Measurements from ENCODE around the gene KLHL18. TPM values are rescaled to one million over a fixed set of nuclear protein-coding genes. Genes with fewer than 3 reads are reported as not detected.
A peak's percentile ranks its signal among the peaks of the same experiment; 100 is the strongest.
"Not testable (repeated sequence)": the region's sequence is repeated elsewhere in the genome, so short reads cannot be mapped to it uniquely, and the experiment has no call there.

Gene KLHL18
- total RNA-seq, 6 experiments from 2014 or later: 4.3 to 11.4 (median 8.1) TPM

DNA sequence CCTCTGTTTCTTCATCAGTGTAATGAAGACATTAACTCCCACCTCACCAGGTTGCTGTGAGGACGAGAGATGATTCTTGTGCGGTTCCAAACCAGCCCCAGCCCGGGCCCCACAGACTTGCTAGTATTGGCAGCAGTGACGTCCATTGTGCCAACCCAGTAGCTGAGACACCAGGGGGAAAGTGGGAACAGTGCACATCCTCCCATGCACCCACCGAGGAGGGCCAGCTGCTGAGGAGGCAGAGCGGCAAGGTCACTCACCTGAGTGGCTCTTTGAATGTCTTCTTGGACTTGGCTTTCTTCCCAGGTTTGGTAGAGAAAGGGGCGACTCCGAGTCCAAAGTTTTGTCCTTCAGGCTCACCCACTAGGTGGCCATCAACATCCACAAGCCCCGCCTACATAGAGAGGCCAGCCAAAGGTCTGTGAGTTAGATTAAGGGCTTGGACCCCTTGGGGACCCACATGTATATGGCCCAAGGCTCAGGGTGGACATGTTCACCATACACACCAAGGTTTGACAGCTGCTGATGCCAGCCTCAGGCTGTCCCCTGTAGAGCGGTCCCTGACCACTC, 38.1 kb upstream of the KLHL18 start:
- no peaks in the 10 kb centered on the region for H3K36me3 ChIP-seq
- H3K27ac ChIP-seq: no peak overlapping the region
- no peak for DNase-seq

DNA sequence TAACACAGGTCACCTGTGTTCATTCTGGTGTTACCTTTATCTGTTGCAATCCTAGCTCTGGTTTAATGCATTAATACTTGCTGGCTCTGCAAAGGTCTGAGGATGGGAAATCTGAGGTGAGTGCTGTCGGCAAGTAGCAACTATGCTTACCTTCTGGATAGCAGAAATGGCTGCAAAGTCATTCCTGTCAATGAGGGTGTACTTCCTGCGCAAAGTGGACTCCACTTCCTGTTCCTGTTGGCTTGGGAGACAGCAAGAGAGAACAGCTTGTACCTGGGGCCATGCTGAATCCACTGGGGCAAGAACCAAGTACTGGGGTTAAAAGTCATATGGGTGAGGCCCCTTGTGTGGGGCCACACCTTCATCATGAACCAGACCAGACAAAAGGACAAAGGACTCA, 37.5 kb upstream of the KLHL18 start:
- TF ChIP-seq, protein P1, sequence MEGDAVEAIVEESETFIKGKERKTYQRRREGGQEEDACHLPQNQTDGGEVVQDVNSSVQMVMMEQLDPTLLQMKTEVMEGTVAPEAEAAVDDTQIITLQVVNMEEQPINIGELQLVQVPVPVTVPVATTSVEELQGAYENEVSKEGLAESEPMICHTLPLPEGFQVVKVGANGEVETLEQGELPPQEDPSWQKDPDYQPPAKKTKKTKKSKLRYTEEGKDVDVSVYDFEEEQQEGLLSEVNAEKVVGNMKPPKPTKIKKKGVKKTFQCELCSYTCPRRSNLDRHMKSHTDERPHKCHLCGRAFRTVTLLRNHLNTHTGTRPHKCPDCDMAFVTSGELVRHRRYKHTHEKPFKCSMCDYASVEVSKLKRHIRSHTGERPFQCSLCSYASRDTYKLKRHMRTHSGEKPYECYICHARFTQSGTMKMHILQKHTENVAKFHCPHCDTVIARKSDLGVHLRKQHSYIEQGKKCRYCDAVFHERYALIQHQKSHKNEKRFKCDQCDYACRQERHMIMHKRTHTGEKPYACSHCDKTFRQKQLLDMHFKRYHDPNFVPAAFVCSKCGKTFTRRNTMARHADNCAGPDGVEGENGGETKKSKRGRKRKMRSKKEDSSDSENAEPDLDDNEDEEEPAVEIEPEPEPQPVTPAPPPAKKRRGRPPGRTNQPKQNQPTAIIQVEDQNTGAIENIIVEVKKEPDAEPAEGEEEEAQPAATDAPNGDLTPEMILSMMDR (IDR thresholded peaks at IDR 0.05): no peak
- TF ChIP-seq POLR2A (IDR thresholded peaks at IDR 0.05): no peak

More for the DNA sequence above, 38.1 kb upstream of the KLHL18 start:
- intact Hi-C loops (cut with DNase I): no loop called here
- H3K9me3 ChIP-seq: no peaks in the 10 kb centered on the region
- H3K27me3 ChIP-seq: no peaks in the 10 kb centered on the region
- WGBS (ENCODE audit: insufficient coverage, low coverage, low lambda C conversion rate, missing lambda C conversion rate): 100% methylated on average over 2 of the region's 10 CpGs
- H3K4me1 ChIP-seq: no peaks in the 10 kb centered on the region
- H3K4me3 ChIP-seq: no peak overlapping the region
- ATAC-seq: no peak
- TF ChIP-seq, protein P1 (IDR thresholded peaks at IDR 0.05): no peak
- TF ChIP-seq POLR2A (IDR thresholded peaks at IDR 0.05): no peak

DNA sequence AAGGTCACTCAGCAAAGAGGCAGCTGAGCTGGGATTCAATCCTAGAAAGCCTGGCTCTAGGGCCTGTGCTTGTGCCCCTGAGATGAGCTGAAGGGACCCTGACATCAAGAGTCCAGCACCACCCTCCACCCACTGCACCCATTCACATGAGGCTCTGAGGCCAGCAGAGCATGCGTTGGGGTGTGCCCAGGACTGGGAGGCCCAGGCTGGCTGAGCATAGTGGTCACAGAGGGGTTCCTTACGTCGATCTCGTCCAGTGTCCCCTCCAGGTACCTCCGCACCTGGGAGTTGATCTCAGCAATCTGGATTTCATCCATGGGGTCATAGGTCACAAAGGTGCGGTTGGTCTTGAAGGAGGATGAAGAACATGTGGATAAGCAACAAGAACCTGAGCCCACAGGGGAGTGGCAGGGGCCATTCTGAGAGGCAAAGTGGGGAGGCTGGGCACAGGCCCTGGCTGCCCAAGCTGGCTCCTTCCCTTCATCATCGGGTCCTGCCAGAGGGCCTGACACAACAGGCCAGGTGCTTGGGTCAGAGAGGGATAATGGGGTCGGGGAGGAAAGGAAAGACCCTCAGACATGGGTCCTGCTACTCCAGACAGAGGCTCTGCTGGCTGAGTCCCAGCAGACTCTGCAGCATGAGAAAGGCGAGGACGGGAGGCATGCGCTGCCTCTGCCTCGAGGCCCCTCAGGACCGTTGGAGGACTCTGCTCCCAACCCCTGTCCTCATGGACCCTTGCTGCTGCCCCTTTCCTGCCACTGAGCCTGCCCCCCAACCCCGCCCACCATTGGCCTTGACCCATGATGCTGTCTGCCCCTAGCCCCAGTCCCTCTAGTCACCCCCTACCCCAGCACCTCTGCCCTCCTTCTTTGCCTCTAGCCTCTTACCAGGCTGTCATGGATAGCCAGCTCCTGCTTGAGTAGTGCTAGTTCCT, 35.3 kb upstream of the KLHL18 start:
- H3K4me1 ChIP-seq: peaks cover 0 to 15% (median 4%) of the 10 kb centered on the region in 4 donors
- H3K27ac ChIP-seq: no peak overlapping the region
- H3K27me3 ChIP-seq: no peaks in the 10 kb centered on the region
- no CpG with 5 or more reads among the region's 14 CpGs for WGBS (ENCODE audit: insufficient coverage, low coverage, low lambda C conversion rate, missing lambda C conversion rate)
- H3K36me3 ChIP-seq: no peaks in the 10 kb centered on the region
- no peak for TF ChIP-seq POLR2A (IDR thresholded peaks at IDR 0.05)
- TF ChIP-seq, protein P1 (IDR thresholded peaks at IDR 0.05): no peak
- H3K4me3 ChIP-seq: no peak overlapping the region
- intact Hi-C loops (cut with DNase I): no loop called here
- ATAC-seq (no peak), DNase-seq (no peak)
- H3K9me3 ChIP-seq: no peaks in the 10 kb centered on the region

More for the DNA sequence above, 37.5 kb upstream of the KLHL18 start:
- Histone ChIP-seq H3K9me3 (no peaks in the 10 kb centered on the region), H3K27me3 (no peaks in the 10 kb centered on the region), H3K36me3 (no peaks in the 10 kb centered on the region), H3K27ac (no peak overlapping the region), H3K4me3 (no peak overlapping the region), H3K4me1 (peaks cover 0 to 6% (median 3%) of the 10 kb centered on the region in 4 donors)
- intact Hi-C loops (cut with DNase I): no loop called here
- no peak for ATAC-seq
- no peak for DNase-seq
- WGBS (ENCODE audit: insufficient coverage, low coverage, low lambda C conversion rate, missing lambda C conversion rate): 90% methylated on average over 2 of the region's 2 CpGs

DNA sequence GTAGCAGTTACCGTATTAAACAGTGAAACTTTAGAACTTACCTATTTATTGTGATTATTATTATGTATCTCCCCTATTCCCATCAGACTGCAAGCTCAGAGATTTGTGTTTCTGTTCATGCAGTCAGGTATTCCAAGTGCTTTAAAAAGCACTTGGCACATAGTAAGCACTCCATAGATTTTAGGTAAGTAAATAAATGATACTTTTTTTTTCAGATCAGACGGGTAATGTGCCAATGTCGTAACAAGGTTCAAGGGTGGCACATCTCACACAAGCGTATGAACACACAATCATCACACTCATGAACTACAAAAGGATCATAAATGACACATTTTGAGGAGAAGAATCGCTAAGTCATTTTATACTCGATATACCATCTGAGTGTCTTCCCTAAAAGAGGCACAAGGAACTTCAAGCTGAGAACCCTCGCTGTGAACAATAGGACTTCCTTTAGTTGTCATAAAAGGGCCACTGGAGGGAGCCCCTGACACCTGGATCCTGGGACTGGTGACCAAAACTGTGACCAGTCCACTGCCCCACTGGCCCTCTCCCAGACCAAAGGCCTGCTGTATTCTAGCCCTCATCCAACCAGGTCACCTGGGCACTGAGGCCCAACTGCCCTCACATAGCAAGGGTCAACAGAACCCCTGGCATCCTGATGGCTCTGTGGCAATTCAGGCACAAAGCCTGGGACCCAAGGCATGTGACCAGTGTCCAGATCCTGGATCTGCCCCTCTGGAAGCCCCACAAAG, 32.3 kb upstream of the KLHL18 start:
- peaks cover 0 to 15% (median 4%) of the 10 kb centered on the region in 4 donors for H3K4me1 ChIP-seq
- ATAC-seq (peak; percentile 97 to 98 (median 98)), DNase-seq (peak; percentile 69 to 96 (median 95))
- H3K27me3 ChIP-seq: no peaks in the 10 kb centered on the region
- no peaks in the 10 kb centered on the region for H3K9me3 ChIP-seq
- H3K36me3 ChIP-seq: no peaks in the 10 kb centered on the region
- intact Hi-C loops (cut with DNase I): no loop called here
- TF ChIP-seq POLR2A (IDR thresholded peaks at IDR 0.05): no peak
- TF ChIP-seq, protein P1 (IDR thresholded peaks at IDR 0.05): peak; percentile 57 to 72 (median 65)
- 29% methylated on average over 7 of the region's 7 CpGs for WGBS (ENCODE audit: insufficient coverage, low coverage, low lambda C conversion rate, missing lambda C conversion rate)
- peak overlapping the region in 1 of 3 donors; percentile 11 for H3K4me3 ChIP-seq
- peak overlapping the region in 1 of 3 donors; percentile 58 for H3K27ac ChIP-seq

DNA sequence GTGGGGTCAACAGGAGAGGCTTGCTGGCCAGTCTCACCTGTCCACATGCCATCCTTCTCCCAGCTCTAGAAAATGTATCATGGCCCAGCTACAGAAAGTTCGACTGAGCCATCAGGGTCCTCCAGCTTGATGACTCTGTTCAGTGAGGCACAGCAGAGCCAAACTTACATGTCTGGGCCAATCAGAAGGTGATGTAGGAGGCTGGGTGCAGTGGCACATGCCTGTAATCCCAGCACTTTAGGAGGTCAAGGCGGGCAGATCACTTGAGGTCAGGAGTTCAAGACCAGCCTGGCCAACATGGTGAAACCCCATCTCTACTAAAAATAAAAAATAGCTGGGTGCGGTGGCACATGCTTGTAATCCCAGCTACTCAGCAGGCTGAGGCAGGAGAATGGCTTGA, 31.7 kb upstream of the KLHL18 start:
- 48% methylated on average over 3 of the region's 3 CpGs for WGBS (ENCODE audit: insufficient coverage, low coverage, low lambda C conversion rate, missing lambda C conversion rate)
- H3K4me1 ChIP-seq: peaks cover 0 to 15% (median 4%) of the 10 kb centered on the region in 4 donors
- DNase-seq; ATAC-seq; H3K4me3 ChIP-seq; intact Hi-C loops (cut with DNase I); H3K9me3 ChIP-seq; H3K27me3 ChIP-seq; H3K36me3 ChIP-seq: not testable (repeated sequence)
- peak overlapping the region in 1 of 3 donors; percentile 58 for H3K27ac ChIP-seq
